HG02840 (cell line): ENCODE data around the gene HGF.

Source experiments
- ATAC-seq: cut with Tn5 transposase; IDR thresholded peaks from one replicate; pipeline ENCODE4 v1.9.1; 2021; ENCODE audit warnings: mild to moderate bottlenecking, moderate library complexity, moderate number of reproducible peaks; ENCODE audit not compliant: unreplicated experiment, low FRiP score

HGF gene

DNA sequence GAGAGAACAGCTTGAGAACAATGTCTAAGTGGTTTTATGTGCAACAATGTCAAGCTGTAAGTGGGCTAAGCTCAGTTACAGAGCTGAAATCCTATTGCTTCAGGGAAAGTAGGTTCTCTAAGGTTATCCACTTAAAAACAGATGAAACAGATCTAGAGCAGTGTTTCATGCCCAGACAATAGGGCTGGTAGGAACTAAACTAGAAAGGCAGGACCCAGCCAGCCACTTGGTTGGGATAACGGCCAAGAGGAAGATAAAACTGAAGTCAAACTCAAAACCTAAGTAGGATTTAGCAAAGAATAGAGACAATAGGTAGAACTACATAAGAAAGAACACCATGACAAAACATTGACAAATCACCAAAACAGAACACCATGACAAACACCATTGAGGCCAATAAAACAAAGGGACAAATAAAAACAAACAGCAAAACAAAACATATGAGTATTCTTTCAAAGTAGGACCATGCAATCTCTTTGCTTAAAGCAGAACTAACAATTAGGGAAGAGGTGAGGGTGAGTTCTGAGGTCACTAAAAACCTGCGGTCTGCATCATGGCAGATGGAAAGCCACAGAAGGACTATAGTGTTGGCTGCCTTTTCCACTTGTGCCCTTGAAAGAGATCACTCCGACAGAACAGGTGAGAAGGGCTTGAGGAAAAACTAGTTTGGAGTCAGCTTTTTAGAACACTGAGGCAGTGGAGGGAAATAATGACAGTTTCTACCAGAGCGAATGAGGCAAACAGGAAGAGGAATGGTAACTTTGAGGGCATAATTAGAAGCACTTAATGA, 81.0 kb downstream of the HGF start:
- no peak for ATAC-seq

DNA sequence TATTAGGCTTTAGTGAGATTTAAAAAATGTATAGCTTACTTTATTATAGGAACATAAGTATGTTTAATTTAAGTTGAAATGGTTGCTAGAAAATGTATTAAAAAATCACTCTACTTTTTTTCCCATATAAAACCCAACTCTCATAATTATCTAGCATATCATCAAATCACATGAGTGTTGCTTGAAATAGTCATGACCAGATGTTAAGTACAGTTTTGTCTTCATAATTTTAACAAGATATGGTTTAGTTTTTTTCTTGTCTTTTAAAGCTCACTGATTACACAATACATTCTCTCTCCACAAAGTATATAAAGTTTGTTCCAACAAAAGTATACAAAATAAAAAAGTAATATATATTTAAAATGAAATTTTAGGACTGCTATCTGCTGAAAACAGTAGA, 82.8 kb downstream of the HGF start:
- no peak for ATAC-seq

DNA sequence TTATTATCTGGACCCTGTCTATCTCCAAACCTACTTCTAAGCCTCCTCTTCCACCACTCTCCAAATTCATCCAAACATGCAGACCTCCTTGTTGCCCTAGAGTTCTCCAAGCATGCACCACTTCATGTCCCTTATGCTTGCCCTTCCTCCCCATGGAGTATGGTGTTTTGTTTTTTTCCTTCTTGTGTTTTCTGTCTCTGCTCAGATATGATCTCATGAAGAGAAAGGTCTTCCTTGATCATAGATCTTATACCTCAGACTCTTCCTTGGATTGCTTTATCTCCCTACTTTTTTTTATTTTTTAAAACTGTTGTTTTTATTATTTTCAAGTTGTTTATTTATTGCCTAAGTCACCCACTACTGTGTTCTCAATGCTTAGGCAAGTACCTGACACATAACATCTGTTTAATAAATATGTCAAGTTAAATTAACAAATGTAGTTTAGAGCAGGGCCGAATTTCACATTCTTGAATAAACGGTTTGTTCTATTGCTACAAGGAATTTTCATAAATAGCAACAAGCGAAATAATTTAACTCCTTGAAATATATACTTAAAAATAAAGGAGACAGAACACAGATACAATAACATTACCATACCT, 84.5 kb downstream of the HGF start:
- ATAC-seq: no peak

DNA sequence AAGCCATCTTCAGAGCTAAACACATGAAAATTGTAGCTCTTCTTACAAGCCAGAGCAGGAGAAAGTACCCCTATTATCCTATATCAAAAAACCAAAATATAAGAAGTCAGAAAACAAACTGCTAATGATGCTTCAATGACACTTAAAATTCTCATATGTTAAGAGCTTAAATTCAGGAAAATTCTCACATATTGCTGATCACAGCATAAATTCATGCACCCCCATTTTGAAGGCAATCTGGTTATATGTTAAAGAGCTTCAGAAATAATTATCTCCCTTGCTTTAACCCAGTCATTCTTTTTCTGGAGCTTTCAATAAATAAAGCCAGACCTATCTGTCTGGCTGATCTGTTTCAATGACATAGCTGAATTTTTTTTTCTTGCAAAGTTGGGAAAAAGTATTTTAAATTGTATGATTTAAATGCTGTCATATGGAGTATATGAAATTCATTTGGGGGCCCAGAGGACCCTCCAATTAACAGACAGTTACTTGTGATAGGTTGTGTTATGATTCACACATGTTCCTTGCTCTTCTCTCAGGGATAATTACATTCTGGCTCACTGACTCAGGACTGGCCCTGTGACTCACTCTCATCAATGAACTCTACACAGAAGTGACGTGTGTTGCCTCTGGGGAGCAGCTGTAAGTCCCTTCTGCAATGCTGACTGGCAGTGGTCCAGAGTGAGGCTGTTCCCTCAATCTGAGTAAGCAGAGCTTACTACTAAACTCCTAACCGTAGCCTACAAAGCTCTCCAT, 85.2 kb downstream of the HGF start:
- ATAC-seq: no peak

DNA sequence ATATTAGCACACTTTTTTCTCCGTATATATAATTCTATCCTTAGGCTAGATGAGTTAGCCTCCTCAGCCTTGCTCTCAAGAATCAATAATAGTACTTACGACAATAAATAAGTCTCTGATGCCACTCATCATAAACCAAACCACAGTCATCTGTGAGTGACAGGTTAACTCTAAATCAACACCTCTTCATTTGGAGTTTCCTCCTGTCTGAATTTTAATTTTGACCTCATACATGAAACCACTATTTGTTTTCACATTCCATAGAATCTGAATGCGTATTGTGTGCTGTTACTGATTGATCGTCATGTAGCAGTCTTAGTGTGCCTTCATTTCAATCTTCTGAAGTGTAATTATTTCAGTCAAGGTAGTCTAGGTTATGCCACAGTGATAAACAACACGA, 85.8 kb downstream of the HGF start:
- no peak for ATAC-seq

DNA sequence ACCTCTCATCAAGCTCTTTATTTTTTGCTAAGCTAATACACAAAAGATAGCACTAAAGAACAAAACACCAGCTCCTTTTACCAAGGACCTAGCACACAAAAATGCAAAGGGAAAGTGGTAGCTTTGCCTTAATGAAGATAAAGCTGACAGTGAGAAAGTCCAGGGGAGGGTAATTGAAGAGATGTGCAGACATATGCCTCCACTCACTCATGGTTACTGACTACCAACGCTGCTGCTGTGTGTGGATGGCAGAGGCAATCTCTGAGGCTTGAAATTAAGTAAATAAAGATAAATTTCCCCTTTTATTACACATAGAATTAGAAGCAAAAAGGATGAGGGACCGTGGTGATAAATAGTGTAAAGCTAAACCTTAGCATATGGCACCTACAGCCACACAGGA, 87.0 kb downstream of the HGF start:
- no peak for ATAC-seq

DNA sequence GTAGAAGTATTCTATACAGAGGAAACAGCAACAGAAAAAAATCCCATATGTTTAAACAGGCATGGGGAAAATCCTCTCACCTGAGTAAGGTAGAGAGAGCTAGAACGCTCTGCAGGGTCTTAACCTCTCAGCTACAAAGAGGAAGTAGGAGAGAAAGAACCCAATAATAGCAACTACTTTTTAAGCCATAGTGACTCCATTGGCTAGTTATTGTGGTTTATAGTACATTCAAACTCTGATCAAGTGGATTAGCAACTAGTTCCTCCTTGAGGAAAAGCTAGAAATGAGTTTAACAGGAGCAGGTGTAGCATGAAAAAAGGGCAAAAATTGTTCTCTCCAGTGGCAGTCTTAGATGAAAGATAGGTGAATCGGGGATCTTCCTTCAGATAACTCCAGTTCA, 89.7 kb downstream of the HGF start:
- no peak for ATAC-seq

DNA sequence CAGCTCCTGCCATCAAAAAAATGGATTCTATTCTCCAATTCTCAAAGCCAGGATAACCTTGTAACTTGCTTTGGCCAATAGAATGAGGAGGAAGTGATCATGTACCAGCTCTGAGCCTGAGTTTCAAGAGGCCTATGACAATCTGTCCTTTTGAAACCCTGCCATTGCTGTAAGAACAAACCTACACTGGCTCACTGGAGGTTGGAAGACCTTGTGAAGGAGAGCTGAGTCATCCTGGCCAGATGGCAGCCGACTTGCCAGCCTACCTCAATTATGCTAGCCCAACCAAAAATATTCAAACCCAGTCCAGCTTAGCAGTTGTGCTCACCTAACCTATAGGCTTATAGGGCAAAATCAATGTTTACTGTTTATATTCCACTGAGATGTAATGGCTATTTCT, 93.0 kb downstream of the HGF start:
- no peak for ATAC-seq

DNA sequence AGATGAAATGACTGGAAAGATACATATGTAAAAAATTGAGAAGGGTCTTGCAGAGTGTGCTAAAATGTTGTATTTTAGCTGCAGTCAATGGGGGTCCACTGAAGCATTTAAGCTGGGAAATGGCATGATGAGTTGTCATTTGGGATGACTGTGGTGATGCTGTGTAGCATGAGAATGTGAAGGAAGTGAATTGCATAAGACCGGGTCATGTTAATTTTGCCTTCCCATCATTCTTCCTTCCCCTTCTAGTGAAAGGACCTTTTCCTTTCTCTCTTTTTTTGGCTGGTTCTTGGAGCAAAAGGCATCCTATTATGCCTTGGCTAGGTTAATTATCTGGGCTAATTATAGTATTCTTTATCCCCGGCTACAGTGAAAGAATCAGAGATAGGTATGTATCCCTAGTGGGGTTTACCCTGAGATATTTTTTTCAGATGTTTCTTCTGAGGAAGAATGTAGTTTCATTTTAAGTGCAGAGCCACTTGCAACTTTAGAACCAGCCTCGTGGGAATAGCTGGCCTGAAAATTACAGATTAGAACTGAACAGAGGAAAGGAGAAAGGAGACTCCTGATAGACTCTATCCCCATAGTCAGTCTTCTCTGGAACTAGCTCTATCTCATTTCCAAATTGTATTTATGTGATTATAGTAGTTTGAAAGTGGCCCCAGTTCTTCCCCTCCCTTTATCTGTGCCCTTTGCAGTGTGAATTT, 93.6 kb downstream of the HGF start:
- no peak for ATAC-seq

DNA sequence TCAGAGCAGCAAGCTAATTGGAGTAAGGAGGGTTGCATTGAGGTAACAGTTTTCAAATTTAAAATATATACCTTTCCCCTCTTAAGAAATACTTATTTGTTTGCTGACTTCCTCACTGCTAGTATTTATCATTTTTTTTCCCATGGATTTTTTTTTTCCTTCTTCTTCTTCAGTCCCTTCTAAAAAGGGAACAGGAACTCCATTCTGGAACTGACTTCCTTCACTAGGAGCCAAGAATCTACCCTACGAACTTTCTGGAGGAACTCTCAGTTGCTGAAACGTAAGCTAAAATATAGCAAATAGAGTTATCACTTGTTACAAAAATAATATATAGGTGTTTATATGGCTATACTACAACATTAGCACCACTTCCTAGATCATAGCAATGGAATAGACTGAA, 95.4 kb downstream of the HGF start:
- ATAC-seq: no peak

DNA sequence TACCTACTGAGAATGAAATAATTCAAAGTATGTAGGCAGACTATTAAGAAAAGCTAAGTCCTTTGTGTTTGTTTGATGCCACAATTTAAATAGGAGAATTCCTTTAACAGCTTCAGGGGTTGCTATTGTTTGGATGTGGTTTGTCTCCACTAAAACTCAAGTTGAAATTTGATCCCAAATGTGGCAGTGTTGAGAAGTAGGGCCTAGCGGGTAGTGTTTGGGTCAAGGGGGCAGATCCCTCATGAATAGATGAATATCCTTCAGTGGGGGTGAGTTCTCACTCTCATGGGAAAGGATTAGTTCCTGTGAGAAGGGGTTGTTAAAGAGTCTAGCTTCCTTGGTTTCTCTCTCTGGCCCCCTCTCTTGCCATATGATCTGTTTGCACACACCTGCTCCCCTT, 97.0 kb downstream of the HGF start:
- ATAC-seq: no peak

DNA sequence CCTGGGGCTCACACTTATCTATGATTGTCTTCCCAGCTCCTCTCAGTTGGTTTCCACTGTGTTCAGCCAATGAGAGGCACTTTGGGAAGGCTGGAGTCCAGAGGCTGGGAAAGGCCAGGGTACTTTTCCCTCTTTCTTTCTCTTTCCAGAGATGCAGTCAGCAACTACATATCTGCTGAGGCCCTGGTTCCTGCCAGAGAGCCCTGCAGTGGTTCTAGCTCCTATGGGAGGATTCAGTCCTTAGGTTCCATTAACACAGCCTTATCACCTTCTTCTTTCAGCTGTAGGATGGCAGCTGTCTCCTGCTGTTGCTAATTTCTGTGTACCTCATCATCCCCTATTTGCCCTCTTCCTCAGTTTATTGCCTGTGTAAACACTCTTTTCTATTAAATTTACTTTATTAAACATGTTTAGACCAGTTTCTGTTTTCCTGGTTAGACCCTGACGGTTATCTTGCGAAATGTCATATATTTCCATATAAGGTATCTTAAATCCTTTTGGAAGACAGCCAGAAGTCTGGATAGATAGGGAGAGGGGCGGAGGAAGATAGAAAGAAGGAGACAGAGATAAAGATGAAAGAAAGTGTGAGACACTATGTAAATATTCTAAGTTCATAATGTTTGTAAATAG, 100.3 kb downstream of the HGF start:
- no peak for ATAC-seq

DNA sequence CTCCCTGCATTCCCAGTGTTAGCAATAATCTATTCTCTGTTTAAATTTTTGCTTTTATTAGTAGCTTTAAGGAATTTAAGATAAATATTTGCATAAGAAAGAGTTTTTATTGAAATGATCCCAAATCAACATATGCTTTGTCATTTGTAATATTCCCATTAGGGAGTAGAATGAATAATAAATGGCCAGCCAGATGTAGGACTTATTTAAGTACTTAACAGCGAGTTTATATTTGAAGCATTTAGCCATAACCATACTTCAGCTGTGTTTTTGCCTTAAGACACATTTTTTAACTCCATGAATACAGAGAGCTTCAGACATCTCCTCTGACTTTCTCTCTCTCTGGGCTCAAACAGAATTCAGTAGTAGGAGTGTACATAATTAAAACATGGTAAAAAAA, 103.6 kb downstream of the HGF start:
- no peak for ATAC-seq

DNA sequence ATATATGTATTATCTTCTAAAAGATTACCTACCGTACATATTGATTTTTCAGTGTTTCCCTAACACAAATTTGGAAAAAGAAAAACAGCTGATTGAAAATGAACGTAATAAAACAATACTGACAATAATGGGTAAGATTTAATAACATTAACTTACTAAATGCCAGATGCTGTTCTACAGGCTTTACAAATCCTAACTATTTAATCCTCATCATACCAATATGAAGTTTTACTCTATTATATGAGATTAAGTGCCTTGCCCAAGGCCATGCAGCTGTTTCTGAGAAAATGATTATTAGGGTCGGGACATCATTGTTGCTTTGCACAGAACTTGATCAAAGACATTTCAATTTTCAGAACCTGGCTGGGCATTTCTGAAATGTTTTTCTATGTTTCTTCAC, 104.6 kb downstream of the HGF start:
- ATAC-seq: no peak

DNA sequence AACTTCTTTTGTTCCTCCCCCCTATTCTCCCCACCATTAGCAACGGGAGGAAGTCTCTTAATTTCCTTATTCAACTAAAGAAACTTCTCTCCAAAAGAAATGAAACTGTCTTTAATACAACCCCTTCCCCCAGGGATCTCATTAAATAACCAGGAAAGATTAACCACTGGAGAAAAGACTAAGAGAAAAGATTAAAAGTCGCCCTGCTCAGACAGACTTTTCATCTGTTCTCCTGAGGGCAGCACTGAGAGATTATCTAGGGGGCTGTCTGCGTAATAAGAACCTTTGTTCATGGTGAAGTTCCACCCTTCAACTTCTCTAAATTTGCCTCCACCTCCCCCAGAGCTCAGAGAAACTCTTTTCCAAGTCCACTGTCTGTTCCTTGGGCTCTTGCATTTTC, 105.5 kb downstream of the HGF start:
- no peak for ATAC-seq

DNA sequence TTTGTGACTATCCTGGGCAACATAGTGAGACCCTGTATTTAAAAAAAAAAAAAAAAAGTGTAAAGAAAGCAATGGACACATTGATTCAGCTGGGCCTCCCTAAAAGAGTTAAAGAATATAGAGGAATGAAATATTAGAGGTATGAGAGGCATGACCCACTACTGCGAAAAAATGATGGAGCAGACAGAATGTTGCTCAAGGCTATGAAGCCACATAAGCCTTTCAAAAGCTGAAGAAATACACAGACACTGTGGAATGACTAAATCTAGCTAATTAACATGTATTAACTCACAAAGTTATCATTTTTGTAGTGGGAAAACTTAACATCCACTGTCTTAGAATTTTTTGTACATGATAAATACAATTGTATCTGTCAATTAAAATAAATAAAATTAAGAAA, 107.3 kb downstream of the HGF start:
- no peak for ATAC-seq

DNA sequence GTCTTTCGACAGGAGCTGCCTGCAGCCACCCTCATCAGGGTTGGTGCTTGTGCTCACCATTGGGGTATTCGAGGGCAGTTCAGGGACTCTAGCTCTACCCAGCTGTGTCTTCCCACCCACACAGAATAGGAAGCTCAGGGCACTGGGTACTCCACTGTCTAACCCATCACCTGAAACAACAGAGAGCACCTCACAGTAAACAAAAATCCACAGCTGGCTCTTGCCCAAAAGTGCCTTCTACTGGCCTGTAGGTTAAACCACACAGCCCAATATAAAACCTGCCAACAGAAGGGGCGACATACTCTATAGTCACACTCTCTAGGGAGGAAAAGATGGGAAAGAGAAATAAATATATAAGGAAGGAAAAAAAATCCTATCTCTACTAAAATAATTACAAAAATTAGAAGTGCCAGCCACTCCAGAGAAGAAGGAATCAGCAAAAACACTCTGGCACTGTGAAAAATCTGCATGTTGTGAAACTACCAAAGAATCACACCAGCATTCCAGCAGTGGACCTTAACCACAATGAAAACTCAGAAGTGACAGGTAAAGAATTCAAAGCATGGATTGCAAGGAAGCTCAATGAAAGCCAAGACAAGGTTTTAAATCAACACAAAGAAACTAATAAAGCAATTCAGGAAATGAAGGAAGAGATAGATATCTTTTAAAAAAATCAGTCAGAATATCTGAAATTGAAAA, 110.0 kb downstream of the HGF start:
- ATAC-seq: no peak

DNA sequence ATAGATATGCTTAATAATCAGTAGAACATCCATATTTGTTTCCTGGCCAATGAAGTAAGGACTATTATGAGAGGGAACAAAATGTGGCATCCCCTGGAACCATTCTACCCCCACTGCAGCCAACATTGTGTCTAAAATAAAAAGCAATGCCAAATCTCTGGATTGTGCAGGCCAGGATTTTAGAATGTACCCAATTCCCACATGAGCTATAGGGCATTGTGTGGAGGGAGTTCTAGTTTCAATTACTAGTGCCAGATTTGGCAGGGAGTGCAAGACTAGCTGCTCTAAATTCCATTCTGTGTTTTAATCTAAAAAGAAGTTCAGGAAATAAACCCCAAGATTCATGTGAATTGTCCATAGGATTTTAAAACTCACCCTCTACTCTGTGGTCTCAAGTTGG, 112.3 kb downstream of the HGF start:
- no peak for ATAC-seq

DNA sequence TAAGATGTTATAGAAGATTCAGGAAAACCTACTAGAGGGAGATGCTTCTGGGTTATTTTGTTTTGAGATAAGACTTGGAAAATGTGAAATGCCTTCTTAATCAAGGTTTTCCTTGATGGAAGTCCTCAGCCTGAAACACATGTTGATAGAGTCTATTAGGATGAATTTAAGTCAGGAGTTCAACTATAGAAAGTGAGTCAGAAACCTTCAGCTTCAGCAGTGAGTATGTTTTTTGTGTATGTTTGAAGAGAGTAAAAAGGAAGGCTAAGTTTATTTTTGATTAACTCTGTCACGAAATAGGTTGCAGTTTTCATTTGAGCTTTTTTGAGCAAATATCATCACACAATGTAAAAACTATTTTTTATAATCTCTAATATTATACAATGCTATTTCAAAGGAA, 114.6 kb downstream of the HGF start:
- ATAC-seq: no peak

DNA sequence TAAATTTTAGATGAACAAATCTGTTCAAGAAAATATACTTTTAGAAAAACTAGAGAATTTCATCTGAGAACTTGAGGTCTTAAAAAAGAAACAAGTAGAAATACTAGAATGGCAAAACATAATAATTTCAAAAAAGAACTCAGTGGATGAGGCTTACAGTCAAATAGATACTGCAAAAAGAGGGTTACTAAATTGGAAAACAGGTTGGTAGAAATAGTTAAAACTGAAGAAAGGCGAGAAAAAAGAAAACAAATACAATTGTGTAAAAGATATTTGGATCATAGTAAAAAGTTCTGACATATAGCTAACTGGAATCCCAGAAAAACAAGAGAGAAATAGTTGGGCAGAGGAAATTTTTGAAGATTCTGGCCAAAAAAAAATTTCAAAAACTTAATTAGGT, 117.6 kb downstream of the HGF start:
- ATAC-seq: no peak
